GM12864 (cell line): ENCODE measurements around the gene SLC6A4.
"Not testable (repeated sequence)": the region's sequence is repeated elsewhere in the genome, so short reads cannot be mapped to it uniquely, and the experiment has no call there.

Experiments used
- DNase-seq: peaks from one replicate; pipeline ENCODE4 v3.0.0-alpha.2; 2011; ENCODE audit warnings: low read depth
- H3K4me3 ChIP-seq: 2 replicates; pipeline ENCODE4 v1.5.1; 2011; ENCODE audit warnings: mild to moderate bottlenecking, low read depth, low read length, control low read depth
- TF ChIP-seq, protein P1 (sequence below): IDR thresholded peaks from 2 replicates; pipeline ENCODE4 v1.5.1; 2011; ENCODE audit warnings: low read depth, mild to moderate bottlenecking, moderate library complexity, low read length, control low read depth, inconsistent platforms; ENCODE audit errors: missing control alignments

Gene SLC6A4

DNA sequence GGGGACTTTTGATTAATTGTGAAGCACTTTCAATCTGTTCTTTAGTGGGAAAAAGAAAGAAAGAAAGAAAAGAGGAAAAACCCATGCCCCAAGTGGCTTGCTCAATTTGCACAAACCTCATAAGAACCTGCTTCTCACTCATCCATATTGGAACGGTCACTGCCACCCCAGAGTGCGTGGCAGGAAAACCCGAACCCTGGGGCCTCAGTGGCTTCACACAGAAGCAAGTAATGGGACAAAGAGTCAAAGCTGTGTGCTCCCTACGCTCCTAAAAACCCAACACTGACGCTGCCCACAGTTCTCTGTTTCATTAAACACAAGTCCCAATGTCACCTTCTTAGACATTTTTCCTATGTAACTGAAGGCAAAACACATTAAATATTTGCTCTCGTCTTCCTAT is 1.2 kb downstream of the SLC6A4 start:
- no peak overlapping the region for H3K4me3 ChIP-seq
- no peak for DNase-seq
- TF ChIP-seq, protein P1, sequence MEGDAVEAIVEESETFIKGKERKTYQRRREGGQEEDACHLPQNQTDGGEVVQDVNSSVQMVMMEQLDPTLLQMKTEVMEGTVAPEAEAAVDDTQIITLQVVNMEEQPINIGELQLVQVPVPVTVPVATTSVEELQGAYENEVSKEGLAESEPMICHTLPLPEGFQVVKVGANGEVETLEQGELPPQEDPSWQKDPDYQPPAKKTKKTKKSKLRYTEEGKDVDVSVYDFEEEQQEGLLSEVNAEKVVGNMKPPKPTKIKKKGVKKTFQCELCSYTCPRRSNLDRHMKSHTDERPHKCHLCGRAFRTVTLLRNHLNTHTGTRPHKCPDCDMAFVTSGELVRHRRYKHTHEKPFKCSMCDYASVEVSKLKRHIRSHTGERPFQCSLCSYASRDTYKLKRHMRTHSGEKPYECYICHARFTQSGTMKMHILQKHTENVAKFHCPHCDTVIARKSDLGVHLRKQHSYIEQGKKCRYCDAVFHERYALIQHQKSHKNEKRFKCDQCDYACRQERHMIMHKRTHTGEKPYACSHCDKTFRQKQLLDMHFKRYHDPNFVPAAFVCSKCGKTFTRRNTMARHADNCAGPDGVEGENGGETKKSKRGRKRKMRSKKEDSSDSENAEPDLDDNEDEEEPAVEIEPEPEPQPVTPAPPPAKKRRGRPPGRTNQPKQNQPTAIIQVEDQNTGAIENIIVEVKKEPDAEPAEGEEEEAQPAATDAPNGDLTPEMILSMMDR, result no peak

DNA sequence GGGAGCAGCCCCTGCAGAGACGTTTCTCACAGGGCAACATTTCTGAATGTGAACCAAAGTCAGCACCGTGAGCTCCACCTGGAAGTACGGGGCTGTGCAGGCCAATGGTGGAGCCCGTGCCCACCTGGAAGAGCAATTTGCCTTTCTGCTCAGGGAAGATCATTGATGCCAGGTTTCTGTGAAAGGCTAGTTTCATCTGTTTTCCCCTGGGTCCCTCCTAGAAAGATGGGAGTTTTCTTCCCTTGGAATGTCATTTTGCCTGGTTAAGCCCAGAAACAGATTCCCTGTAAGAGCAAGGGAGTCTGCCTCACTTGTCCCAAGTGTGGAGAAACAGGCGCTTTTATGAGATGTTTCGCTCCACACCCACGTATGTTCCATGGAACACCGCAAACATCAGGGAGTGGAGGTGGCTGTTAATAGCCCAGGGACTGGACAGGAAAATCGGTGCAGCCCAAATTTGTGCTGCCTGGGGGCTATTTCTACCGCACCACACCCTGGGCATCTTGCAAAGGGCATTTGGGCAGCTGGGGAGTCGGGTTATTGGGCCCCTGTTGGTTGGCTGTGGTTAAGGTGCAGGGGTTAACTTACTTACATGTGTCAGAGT is 2.6 kb downstream of the SLC6A4 start:
- no peak overlapping the region for H3K4me3 ChIP-seq
- TF ChIP-seq, protein P1, result no peak
- DNase-seq, result no peak

DNA sequence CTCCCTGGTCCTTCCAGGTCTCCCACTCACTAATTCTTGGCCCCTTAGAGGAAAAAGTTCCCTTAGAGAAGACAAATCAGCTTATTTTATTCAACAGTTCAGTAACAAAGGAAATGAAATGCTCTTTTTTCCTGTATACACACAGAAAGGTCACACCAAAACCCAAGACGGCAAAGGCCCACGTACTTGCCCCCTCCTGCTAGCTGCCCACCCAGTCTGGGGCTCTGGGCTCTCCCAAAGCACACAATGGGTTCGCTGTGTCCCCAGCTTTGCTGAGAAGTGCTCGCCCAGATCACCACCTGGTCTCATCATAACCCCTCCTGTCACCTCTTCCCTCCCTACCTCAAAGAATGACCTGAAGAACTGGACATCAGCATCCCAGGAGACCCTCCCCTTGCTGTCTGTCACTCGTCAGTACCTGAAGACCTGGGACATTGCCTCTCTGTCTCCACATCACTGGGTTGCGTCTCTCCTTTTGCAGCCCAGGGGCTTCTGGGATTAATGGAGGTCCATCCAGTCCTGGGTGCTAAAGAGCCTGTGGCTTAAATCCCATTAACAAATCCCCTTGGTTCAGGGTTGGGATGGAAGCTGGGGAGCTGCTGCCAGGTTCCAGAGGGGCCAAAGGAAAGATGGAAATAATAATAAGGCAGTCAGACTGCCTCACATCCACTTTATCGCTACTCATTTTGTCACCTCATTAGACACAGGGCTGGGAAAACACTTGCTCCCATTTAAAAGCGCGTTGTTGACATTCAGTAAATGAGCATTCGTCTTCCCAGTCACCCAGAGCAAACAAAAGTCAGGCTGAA is 3.3 kb downstream of the SLC6A4 start:
- H3K4me3 ChIP-seq, result no peak overlapping the region
- TF ChIP-seq, protein P1, result no peak
- DNase-seq, result no peak

DNA sequence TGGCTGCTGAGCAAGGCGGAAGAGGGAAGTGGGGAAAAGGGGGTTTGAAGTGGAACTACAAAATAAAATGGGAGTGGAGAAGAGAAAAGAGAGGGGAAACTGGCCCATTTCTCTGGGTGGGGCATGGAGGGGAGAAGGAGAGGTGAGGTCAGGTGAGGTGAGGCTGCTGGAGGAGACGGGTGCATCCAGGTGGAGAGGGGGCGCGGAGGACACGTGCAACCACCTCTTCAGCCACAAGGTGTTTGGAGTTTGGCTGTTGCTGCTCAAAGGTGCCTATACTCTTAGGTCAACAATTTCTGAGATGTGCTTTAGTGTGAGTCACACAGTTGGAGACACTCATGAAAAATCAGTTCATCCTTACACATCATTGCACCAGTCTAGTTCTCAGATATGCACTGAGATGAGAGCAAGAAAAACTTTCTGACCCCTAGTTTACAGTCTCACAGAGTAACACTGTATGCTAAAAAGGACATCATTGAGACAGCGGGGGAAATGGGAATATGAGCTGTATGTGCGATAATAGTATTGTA is 4.8 kb downstream of the SLC6A4 start:
- no peak overlapping the region for H3K4me3 ChIP-seq
- TF ChIP-seq, protein P1, result no peak
- DNase-seq, result no peak

DNA sequence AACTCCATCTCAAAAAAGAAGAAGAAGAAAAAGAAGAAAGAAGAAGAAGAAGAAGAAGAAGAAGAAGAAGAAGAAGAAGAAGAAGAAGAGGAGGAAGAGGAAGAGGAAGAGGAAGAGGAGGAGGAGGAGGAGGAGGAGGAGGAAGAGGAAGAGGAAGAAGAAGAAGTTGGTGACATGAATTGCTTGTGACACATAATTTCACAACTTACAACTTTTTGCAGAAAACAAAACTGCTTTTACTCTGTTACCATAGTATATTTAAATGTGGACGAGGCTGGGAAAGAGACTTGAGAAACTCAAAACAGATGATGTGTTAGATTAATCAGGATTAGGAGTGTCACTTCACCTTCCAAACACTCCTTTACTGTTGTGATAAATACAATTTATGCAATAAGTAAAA is 5.5 kb downstream of the SLC6A4 start:
- not testable (repeated sequence) for DNase-seq, H3K4me3 ChIP-seq

DNA sequence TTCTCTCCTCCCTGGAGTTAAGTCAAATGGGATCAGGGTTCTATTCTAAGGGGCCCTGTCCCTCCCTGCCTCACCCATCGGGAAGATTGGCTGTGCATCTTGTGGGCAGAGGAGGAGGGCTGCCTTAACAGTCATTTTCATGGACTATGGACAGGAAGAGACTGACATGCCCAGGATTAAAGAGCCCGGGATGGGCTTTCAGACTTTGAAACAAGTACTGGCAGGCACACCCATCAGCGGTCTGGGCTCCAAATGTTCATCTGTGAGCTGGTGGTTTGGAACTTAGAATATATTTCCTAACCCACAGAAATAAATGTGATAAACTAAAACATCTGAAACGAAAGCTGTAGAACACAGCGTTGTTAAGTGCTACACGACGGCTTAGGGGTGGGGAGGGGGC is 6.5 kb downstream of the SLC6A4 start:
- TF ChIP-seq, protein P1, result no peak
- DNase-seq, result no peak
- H3K4me3 ChIP-seq, result no peak overlapping the region

DNA sequence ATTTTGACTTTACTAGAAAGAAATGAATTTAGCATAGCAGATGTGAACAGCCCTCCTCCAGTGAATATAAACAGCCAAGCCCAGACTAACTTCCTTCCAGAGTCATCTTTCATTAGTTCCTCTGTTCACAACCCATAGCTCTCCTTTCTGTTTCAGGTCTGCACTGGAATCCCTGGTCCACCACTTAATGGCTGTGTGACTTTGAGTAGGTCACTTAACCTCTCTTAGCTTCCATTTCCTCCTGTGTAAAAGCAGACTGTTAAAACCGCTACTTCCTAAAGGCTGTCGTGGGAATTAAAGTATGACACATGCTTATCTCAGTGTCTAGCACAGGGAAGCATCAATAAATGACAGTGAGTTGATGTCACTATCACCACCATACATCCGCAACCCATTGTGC is 7.5 kb downstream of the SLC6A4 start:
- DNase-seq, result no peak
- TF ChIP-seq, protein P1, result no peak
- H3K4me3 ChIP-seq, result no peak overlapping the region
